ENCODE data around the gene CTCF. TPM values are rescaled to one million over a fixed set of nuclear protein-coding genes. Genes with fewer than 3 reads are reported as not detected.

Gene CTCF
- total RNA-seq, 2 donors from 2014 or later, result 37.0 to 47.3 TPM

- Histone ChIP-seq H3K4me3 (no peak overlapping the region), H3K9ac (ENCODE audit: low read depth in 2 of 2, low read length in 2 of 2) (no peak overlapping the region), H3K36me3 (peaks cover 4% of the 10 kb centered on the region), H3K27ac (no peak overlapping the region), H3K4me1 (peaks cover 5% of the 10 kb centered on the region), H3K27me3 (peaks cover 20% of the 10 kb centered on the region), H3K9me3 (no peaks in the 10 kb centered on the region)
- no peak for DNase-seq
- intact Hi-C loops (cut with DNase I), result loop anchor here (10.0 kb wide), 1 partner anchor 114 kb away; no protein-coding TSS in a partner anchor
- TF ChIP-seq CTCF (IDR thresholded peaks at IDR 0.05), result no peak
Measured at GRCh38 chr16:67540756-67541155, 21.6 kb upstream of the CTCF start.

- Histone ChIP-seq H3K4me1 (peaks cover 8% of the 10 kb centered on the region), H3K9ac (ENCODE audit: low read depth in 2 of 2, low read length in 2 of 2) (no peak overlapping the region), H3K27me3 (peaks cover 15% of the 10 kb centered on the region), H3K27ac (no peak overlapping the region), H3K4me3 (no peak overlapping the region), H3K9me3 (no peaks in the 10 kb centered on the region), H3K36me3 (peaks cover 4% of the 10 kb centered on the region)
- intact Hi-C loops (cut with DNase I), result loop anchor here (10.0 kb wide), 1 partner anchor 113 kb away; no protein-coding TSS in a partner anchor
- TF ChIP-seq CTCF (IDR thresholded peaks at IDR 0.05), result no peak
- DNase-seq, result no peak
Measured at GRCh38 chr16:67541391-67542263, 20.7 kb upstream of the CTCF start.

- no peak overlapping the region for H3K27ac ChIP-seq
- peak; percentile 38 for DNase-seq
- intact Hi-C loops (cut with DNase I), result loop anchor here (10.0 kb wide), 1 partner anchor 112 kb away; no protein-coding TSS in a partner anchor
Measured at GRCh38 chr16:67542464-67542863, 19.9 kb upstream of the CTCF start.

GRCh38 chr16:67543036-67543435, 19.3 kb upstream of the CTCF start:
- intact Hi-C loops (cut with DNase I), result loop anchor here (10.0 kb wide), 1 partner anchor 112 kb away; no protein-coding TSS in a partner anchor
- no peak for TF ChIP-seq CTCF (IDR thresholded peaks at IDR 0.05)
- Histone ChIP-seq H3K27me3 (peaks cover 1% of the 10 kb centered on the region), H3K9me3 (no peaks in the 10 kb centered on the region), H3K4me3 (no peak overlapping the region), H3K27ac (no peak overlapping the region), H3K36me3 (peaks cover 4% of the 10 kb centered on the region), H3K9ac (ENCODE audit: low read depth in 2 of 2, low read length in 2 of 2) (no peak overlapping the region), H3K4me1 (peaks cover 11% of the 10 kb centered on the region)
- no peak for DNase-seq

More at GRCh38 chr16:67542464-67542863, 19.9 kb upstream of the CTCF start:
- H3K4me3 ChIP-seq, result no peak overlapping the region
- H3K27me3 ChIP-seq, result peaks cover 7% of the 10 kb centered on the region
- H3K36me3 ChIP-seq, result peaks cover 4% of the 10 kb centered on the region
- H3K9me3 ChIP-seq, result no peaks in the 10 kb centered on the region
- peaks cover 11% of the 10 kb centered on the region for H3K4me1 ChIP-seq
- no peak for TF ChIP-seq CTCF (IDR thresholded peaks at IDR 0.05)
- H3K9ac ChIP-seq (ENCODE audit: low read depth in 2 of 2, low read length in 2 of 2), result no peak overlapping the region

- no peak for TF ChIP-seq CTCF (IDR thresholded peaks at IDR 0.05)
- Histone ChIP-seq H3K4me3 (no peak overlapping the region), H3K27ac (no peak overlapping the region), H3K36me3 (peaks cover 4% of the 10 kb centered on the region), H3K9ac (ENCODE audit: low read depth in 2 of 2, low read length in 2 of 2) (no peak overlapping the region), H3K27me3 (no peaks in the 10 kb centered on the region), H3K4me1 (peaks cover 9% of the 10 kb centered on the region), H3K9me3 (no peaks in the 10 kb centered on the region)
- no peak for DNase-seq
- intact Hi-C loops (cut with DNase I), result loop anchor here (10.0 kb wide), 1 partner anchor 111 kb away; no protein-coding TSS in a partner anchor
Measured at GRCh38 chr16:67543582-67543981, 18.7 kb upstream of the CTCF start.
